ENCODE measurements around the gene NBAS. TPM values are rescaled to one million over a fixed set of nuclear protein-coding genes. Genes with fewer than 3 reads are reported as not detected.

NBAS gene
- total RNA-seq, 1 experiment from 2014 or later: 32.5 TPM

- H2BK12ac ChIP-seq (ENCODE audit: insufficient read length, low read depth, low read length): no peak overlapping the region
- no peak overlapping the region for H3K14ac ChIP-seq (ENCODE audit: insufficient read depth, low read length)
- WGBS (ENCODE audit: extremely low coverage, insufficient read length, low lambda C conversion rate): no CpG with 5 or more reads among the region's 5 CpGs
- H4K8ac ChIP-seq (replicated peaks; ENCODE audit: insufficient read length, low read depth, low read length): no peak overlapping the region
- H2AK5ac ChIP-seq (ENCODE audit: insufficient read length, low read length): no peak overlapping the region
- DNase-seq: no peak
- no peak overlapping the region for H3K4me2 ChIP-seq (ENCODE audit: insufficient read depth, insufficient read length, low read length)
- no peak overlapping the region for H3K18ac ChIP-seq (ENCODE audit: insufficient read length, low read depth, low read length)
- H2AFZ ChIP-seq (ENCODE audit: low read length): no peak overlapping the region
- no peak for TF ChIP-seq CTCF (conservative IDR thresholded peaks at IDR 0.05)
- no peaks in the 10 kb centered on the region for H3K27me3 ChIP-seq (ENCODE audit: insufficient read depth, low read length)
- Mint-ChIP-seq H3K27ac (no peak overlapping the region), H3K4me1 (no peaks in the 10 kb centered on the region), H3K9me3 (no peaks in the 10 kb centered on the region; a peak in 1 of 5 replicates), H3K27me3 (ENCODE audit: low read depth) (no peaks in the 10 kb centered on the region), H3K36me3 (ENCODE audit: insufficient read depth in 1 of 3, low read depth in 3 of 3) (peaks cover 4 to 12% (median 9%) of the 10 kb centered on the region in 3 experiments; a peak in 5 of 7 replicates), H3K4me3 (no peak overlapping the region)
- no peak overlapping the region for H2BK15ac ChIP-seq (ENCODE audit: low read depth, low read length)
- no peak overlapping the region for H2BK120ac ChIP-seq (ENCODE audit: low read depth, low read length, poor library complexity, severe bottlenecking)
- no peak overlapping the region for H3K23ac ChIP-seq (ENCODE audit: insufficient read length, low read depth, low read length)
- no peak overlapping the region for H4K91ac ChIP-seq (ENCODE audit: insufficient read length, low read depth, low read length)
- no peaks in the 10 kb centered on the region for H3K9me3 ChIP-seq (ENCODE audit: control insufficient read depth, low read depth, low read length)
- no peak overlapping the region for H2BK5ac ChIP-seq (ENCODE audit: insufficient read length, low read length)
- no peaks in the 10 kb centered on the region for H4K20me1 ChIP-seq (ENCODE audit: control insufficient read depth, insufficient read depth, insufficient read length)
- H3K27ac ChIP-seq (ENCODE audit: insufficient read length, low read depth, low read length): no peak overlapping the region
- H3K4ac ChIP-seq (ENCODE audit: low read depth, low read length): no peak overlapping the region
- no peaks in the 10 kb centered on the region for H3K4me1 ChIP-seq (ENCODE audit: insufficient read depth, low read length)
- no peak overlapping the region for H4K5ac ChIP-seq (ENCODE audit: insufficient read length, low read depth, low read length)
- no peak overlapping the region for H3K9ac ChIP-seq (ENCODE audit: extremely low read depth, insufficient read length, low read length)
- no peak overlapping the region for H3T11ph ChIP-seq (ENCODE audit: low read length)
- H3K56ac ChIP-seq (ENCODE audit: insufficient read length, low read depth, low read length): no peak overlapping the region
- H3K23me2 ChIP-seq (ENCODE audit: insufficient read length, low read depth, low read length, poor library complexity, severe bottlenecking): no peaks in the 10 kb centered on the region
- H3K79me1 ChIP-seq (ENCODE audit: insufficient read depth, low read depth, low read length, poor library complexity, severe bottlenecking): no peaks in the 10 kb centered on the region
- H3K79me2 ChIP-seq (ENCODE audit: insufficient read depth, low read length): no peaks in the 10 kb centered on the region
- no peak overlapping the region for H2BK20ac ChIP-seq (ENCODE audit: low read depth, low read length, poor library complexity, severe bottlenecking)
These were observed 66.3 kb downstream of the NBAS start for GRCh38 chr2:15494877-15495276.
